Activated CD4-positive, alpha-beta T cell treated with anti-CD3 and anti-CD28 coated beads for 24 hours (primary cell): ENCODE data around the gene MFSD1.
"Not testable (repeated sequence)": the region's sequence is repeated elsewhere in the genome, so short reads cannot be mapped to it uniquely, and the experiment has no call there.

Source experiments
- DNase-seq, 2 donors: peaks; one replicate each; pipeline ENCODE4 v3.0.0-alpha.2; 2020; ENCODE audit warnings: low read depth in 2 of 2

The MFSD1 gene

GRCh38 chr3:158776531-158776930, 25.3 kb upstream of the MFSD1 start:
- no peak for DNase-seq

- no peak for DNase-seq
Measured at GRCh38 chr3:158777161-158777873, 24.5 kb upstream of the MFSD1 start.

GRCh38 chr3:158780766-158781165, 21.1 kb upstream of the MFSD1 start:
- DNase-seq, result no peak

GRCh38 chr3:158781191-158781590, 20.7 kb upstream of the MFSD1 start:
- DNase-seq, result no peak

GRCh38 chr3:158781849-158782248, 20.0 kb upstream of the MFSD1 start:
- no peak for DNase-seq

GRCh38 chr3:158782283-158782989, 19.4 kb upstream of the MFSD1 start:
- DNase-seq, result no peak

GRCh38 chr3:158783051-158783450, 18.8 kb upstream of the MFSD1 start:
- DNase-seq, result no peak

GRCh38 chr3:158785972-158786371, 15.9 kb upstream of the MFSD1 start:
- DNase-seq, result no peak

- no peak for DNase-seq
Measured at GRCh38 chr3:158788446-158788845, 13.4 kb upstream of the MFSD1 start.

GRCh38 chr3:158789592-158789991, 12.3 kb upstream of the MFSD1 start:
- no peak for DNase-seq

- peak in 1 of 2 donors; percentile 6 for DNase-seq
Measured at GRCh38 chr3:158790901-158791589, 10.8 kb upstream of the MFSD1 start.

GRCh38 chr3:158791590-158791920, 10.3 kb upstream of the MFSD1 start:
- not testable (repeated sequence) for DNase-seq

- DNase-seq, result no peak
Measured at GRCh38 chr3:158792709-158793108, 9.1 kb upstream of the MFSD1 start.

- no peak for DNase-seq
Measured at GRCh38 chr3:158794206-158794605, 7.6 kb upstream of the MFSD1 start.

GRCh38 chr3:158794936-158795518, 6.8 kb upstream of the MFSD1 start:
- DNase-seq, result no peak

- no peak for DNase-seq
Measured at GRCh38 chr3:158801201-158801600, 653 bp upstream of the MFSD1 start.

GRCh38 chr3:158802409-158803268, 785 bp downstream of the MFSD1 start:
- no peak for DNase-seq

- no peak for DNase-seq
Measured at GRCh38 chr3:158804441-158804840, 2.6 kb downstream of the MFSD1 start.

GRCh38 chr3:158808697-158809096, 6.8 kb downstream of the MFSD1 start:
- DNase-seq, result no peak

GRCh38 chr3:158809642-158810041, 7.8 kb downstream of the MFSD1 start:
- no peak for DNase-seq
